ENCODE data around the gene KRTAP5-10. TPM values are rescaled to one million over a fixed set of nuclear protein-coding genes. Genes with fewer than 3 reads are reported as not detected.
"Not testable (repeated sequence)": the region's sequence is repeated elsewhere in the genome, so short reads cannot be mapped to it uniquely, and the experiment has no call there.

The KRTAP5-10 gene
- total RNA-seq, 1 donor from 2014 or later, result not detected

- H3K4me3 Mint-ChIP-seq (ENCODE audit: low read depth), result no peak overlapping the region
- no peak for DNase-seq (ENCODE audit: low spot score)
- H3K4me1 Mint-ChIP-seq (ENCODE audit: low read depth), result peaks cover 2% of the 10 kb centered on the region
- H3K27me3 Mint-ChIP-seq (ENCODE audit: low read depth), result peaks cover 6% of the 10 kb centered on the region
- no peaks in the 10 kb centered on the region for H3K9me3 Mint-ChIP-seq
- intact Hi-C loops (cut with micrococcal nuclease), result no loop called here
- H3K36me3 Mint-ChIP-seq (ENCODE audit: low read depth), result no peaks in the 10 kb centered on the region
- H3K27ac Mint-ChIP-seq, result no peak overlapping the region
Measured at GRCh38 chr11:71548716-71549151, 16.6 kb upstream of the KRTAP5-10 start.

GRCh38 chr11:71551711-71552110, 13.7 kb upstream of the KRTAP5-10 start:
- no peak for DNase-seq (ENCODE audit: low spot score)
- no peak overlapping the region for H3K27ac Mint-ChIP-seq
- peaks cover 6% of the 10 kb centered on the region for H3K27me3 Mint-ChIP-seq (ENCODE audit: low read depth)
- intact Hi-C loops (cut with micrococcal nuclease), result no loop called here
- H3K4me3 Mint-ChIP-seq (ENCODE audit: low read depth), result no peak overlapping the region
- H3K9me3 Mint-ChIP-seq, result no peaks in the 10 kb centered on the region
- no peaks in the 10 kb centered on the region for H3K4me1 Mint-ChIP-seq (ENCODE audit: low read depth)
- H3K36me3 Mint-ChIP-seq (ENCODE audit: low read depth), result no peaks in the 10 kb centered on the region

GRCh38 chr11:71554996-71555395, 10.4 kb upstream of the KRTAP5-10 start:
- intact Hi-C loops (cut with micrococcal nuclease), result no loop called here
- H3K27ac Mint-ChIP-seq, result no peak overlapping the region

GRCh38 chr11:71555508-71555907, 9.9 kb upstream of the KRTAP5-10 start:
- intact Hi-C loops (cut with micrococcal nuclease), result no loop called here
- H3K27me3 Mint-ChIP-seq (ENCODE audit: low read depth), result peaks cover 11% of the 10 kb centered on the region
- DNase-seq (ENCODE audit: low spot score), result no peak
- H3K9me3 Mint-ChIP-seq, result no peaks in the 10 kb centered on the region
- H3K4me1 Mint-ChIP-seq (ENCODE audit: low read depth), result no peaks in the 10 kb centered on the region
- H3K36me3 Mint-ChIP-seq (ENCODE audit: low read depth), result no peaks in the 10 kb centered on the region
- H3K4me3 Mint-ChIP-seq (ENCODE audit: low read depth), result no peak overlapping the region
- no peak overlapping the region for H3K27ac Mint-ChIP-seq

More at GRCh38 chr11:71554996-71555395, 10.4 kb upstream of the KRTAP5-10 start:
- H3K4me1 Mint-ChIP-seq (ENCODE audit: low read depth), result no peaks in the 10 kb centered on the region
- H3K4me3 Mint-ChIP-seq (ENCODE audit: low read depth), result no peak overlapping the region
- no peaks in the 10 kb centered on the region for H3K9me3 Mint-ChIP-seq
- H3K36me3 Mint-ChIP-seq (ENCODE audit: low read depth), result no peaks in the 10 kb centered on the region
- peaks cover 11% of the 10 kb centered on the region for H3K27me3 Mint-ChIP-seq (ENCODE audit: low read depth)
- DNase-seq (ENCODE audit: low spot score), result no peak

GRCh38 chr11:71556018-71556417, 9.3 kb upstream of the KRTAP5-10 start:
- Mint-ChIP-seq H3K36me3 (ENCODE audit: low read depth) (no peaks in the 10 kb centered on the region), H3K27ac (no peak overlapping the region), H3K27me3 (ENCODE audit: low read depth) (peaks cover 13% of the 10 kb centered on the region), H3K4me1 (ENCODE audit: low read depth) (no peaks in the 10 kb centered on the region), H3K9me3 (no peaks in the 10 kb centered on the region), H3K4me3 (ENCODE audit: low read depth) (no peak overlapping the region)
- intact Hi-C loops (cut with micrococcal nuclease), result no loop called here
- DNase-seq (ENCODE audit: low spot score), result no peak

GRCh38 chr11:71557257-71557656, 8.1 kb upstream of the KRTAP5-10 start:
- DNase-seq (ENCODE audit: low spot score), result no peak
- no peaks in the 10 kb centered on the region for H3K4me1 Mint-ChIP-seq (ENCODE audit: low read depth)
- H3K9me3 Mint-ChIP-seq, result no peaks in the 10 kb centered on the region
- H3K4me3 Mint-ChIP-seq (ENCODE audit: low read depth), result no peak overlapping the region
- no peak overlapping the region for H3K27ac Mint-ChIP-seq
- H3K27me3 Mint-ChIP-seq (ENCODE audit: low read depth), result peaks cover 20% of the 10 kb centered on the region
- intact Hi-C loops (cut with micrococcal nuclease), result no loop called here
- no peaks in the 10 kb centered on the region for H3K36me3 Mint-ChIP-seq (ENCODE audit: low read depth)

- intact Hi-C loops (cut with micrococcal nuclease), result no loop called here
- H3K27ac Mint-ChIP-seq, result no peak overlapping the region
- no peaks in the 10 kb centered on the region for H3K9me3 Mint-ChIP-seq
- H3K27me3 Mint-ChIP-seq (ENCODE audit: low read depth), result peaks cover 33% of the 10 kb centered on the region
- DNase-seq (ENCODE audit: low spot score), result no peak
- H3K4me1 Mint-ChIP-seq (ENCODE audit: low read depth), result peaks cover 3% of the 10 kb centered on the region
- H3K36me3 Mint-ChIP-seq (ENCODE audit: low read depth), result no peaks in the 10 kb centered on the region
- H3K4me3 Mint-ChIP-seq (ENCODE audit: low read depth), result no peak overlapping the region
Measured at GRCh38 chr11:71558996-71559395, 6.4 kb upstream of the KRTAP5-10 start.

GRCh38 chr11:71562120-71562519, 3.2 kb upstream of the KRTAP5-10 start:
- intact Hi-C loops (cut with micrococcal nuclease), result no loop called here
- H3K9me3 Mint-ChIP-seq, result no peaks in the 10 kb centered on the region

GRCh38 chr11:71563406-71563805, 2.0 kb upstream of the KRTAP5-10 start:
- Mint-ChIP-seq H3K27ac (no peak overlapping the region), H3K4me3 (ENCODE audit: low read depth) (no peak overlapping the region), H3K4me1 (ENCODE audit: low read depth) (peaks cover 3% of the 10 kb centered on the region), H3K9me3 (no peaks in the 10 kb centered on the region), H3K27me3 (ENCODE audit: low read depth) (peaks cover 28% of the 10 kb centered on the region), H3K36me3 (ENCODE audit: low read depth) (no peaks in the 10 kb centered on the region)
- no peak for DNase-seq (ENCODE audit: low spot score)
- intact Hi-C loops (cut with micrococcal nuclease), result no loop called here

More at GRCh38 chr11:71562120-71562519, 3.2 kb upstream of the KRTAP5-10 start:
- no peak for DNase-seq (ENCODE audit: low spot score)
- H3K4me1 Mint-ChIP-seq (ENCODE audit: low read depth), result peaks cover 3% of the 10 kb centered on the region
- H3K27ac Mint-ChIP-seq, result no peak overlapping the region
- peaks cover 33% of the 10 kb centered on the region for H3K27me3 Mint-ChIP-seq (ENCODE audit: low read depth)
- H3K36me3 Mint-ChIP-seq (ENCODE audit: low read depth), result no peaks in the 10 kb centered on the region
- no peak overlapping the region for H3K4me3 Mint-ChIP-seq (ENCODE audit: low read depth)

GRCh38 chr11:71564430-71564829, 933 bp upstream of the KRTAP5-10 start:
- intact Hi-C loops (cut with micrococcal nuclease), result no loop called here
- Mint-ChIP-seq H3K36me3 (ENCODE audit: low read depth) (no peaks in the 10 kb centered on the region), H3K4me3 (ENCODE audit: low read depth) (no peak overlapping the region), H3K27ac (no peak overlapping the region), H3K4me1 (ENCODE audit: low read depth) (peaks cover 3% of the 10 kb centered on the region), H3K27me3 (ENCODE audit: low read depth) (peaks cover 24% of the 10 kb centered on the region), H3K9me3 (no peaks in the 10 kb centered on the region)
- DNase-seq (ENCODE audit: low spot score), result no peak

GRCh38 chr11:71566081-71566620, 788 bp downstream of the KRTAP5-10 start:
- Mint-ChIP-seq H3K4me3 (ENCODE audit: low read depth) (no peak overlapping the region), H3K4me1 (ENCODE audit: low read depth) (peaks cover 3% of the 10 kb centered on the region), H3K36me3 (ENCODE audit: low read depth) (no peaks in the 10 kb centered on the region), H3K27ac (no peak overlapping the region), H3K9me3 (no peaks in the 10 kb centered on the region), H3K27me3 (ENCODE audit: low read depth) (peaks cover 20% of the 10 kb centered on the region)
- intact Hi-C loops (cut with micrococcal nuclease), result no loop called here
- DNase-seq (ENCODE audit: low spot score), result no peak

GRCh38 chr11:71566626-71567599, 1.6 kb downstream of the KRTAP5-10 start:
- H3K27ac Mint-ChIP-seq; H3K9me3 Mint-ChIP-seq; H3K36me3 Mint-ChIP-seq (ENCODE audit: low read depth); H3K4me1 Mint-ChIP-seq (ENCODE audit: low read depth); H3K4me3 Mint-ChIP-seq (ENCODE audit: low read depth); intact Hi-C loops (cut with micrococcal nuclease); DNase-seq (ENCODE audit: low spot score): not testable (repeated sequence)
- H3K27me3 Mint-ChIP-seq (ENCODE audit: low read depth), result peaks cover 13% of the 10 kb centered on the region

- intact Hi-C loops (cut with micrococcal nuclease); H3K27ac Mint-ChIP-seq; DNase-seq (ENCODE audit: low spot score); H3K4me1 Mint-ChIP-seq (ENCODE audit: low read depth); H3K4me3 Mint-ChIP-seq (ENCODE audit: low read depth); H3K36me3 Mint-ChIP-seq (ENCODE audit: low read depth); H3K9me3 Mint-ChIP-seq: not testable (repeated sequence)
- peaks cover 11% of the 10 kb centered on the region for H3K27me3 Mint-ChIP-seq (ENCODE audit: low read depth)
Measured at GRCh38 chr11:71567633-71568032, 2.3 kb downstream of the KRTAP5-10 start.

Measured in activated T-helper 2 cell treated with anti-CD3 and anti-CD28 coated beads, Interferon-gamma antibody, Interleukin-2, Interleukin-4, amounts not matched to agents 10 μg/mL and 5 μg/mL and 100 μg/mL, durations not matched to agents 14 hours and 24 hours and 36 hours (primary cell).